ENCODE data around the gene DNAJA3. TPM values are rescaled to one million over a fixed set of nuclear protein-coding genes. Genes with fewer than 3 reads are reported as not detected.

DNAJA3 gene
- total and polyA plus RNA-seq, 9 of the 15 experiments (the other 6 are each of a cell fraction or from before 2014, with no cell fraction given), result 8.1 to 105 (median 79.0) TPM

DNA sequence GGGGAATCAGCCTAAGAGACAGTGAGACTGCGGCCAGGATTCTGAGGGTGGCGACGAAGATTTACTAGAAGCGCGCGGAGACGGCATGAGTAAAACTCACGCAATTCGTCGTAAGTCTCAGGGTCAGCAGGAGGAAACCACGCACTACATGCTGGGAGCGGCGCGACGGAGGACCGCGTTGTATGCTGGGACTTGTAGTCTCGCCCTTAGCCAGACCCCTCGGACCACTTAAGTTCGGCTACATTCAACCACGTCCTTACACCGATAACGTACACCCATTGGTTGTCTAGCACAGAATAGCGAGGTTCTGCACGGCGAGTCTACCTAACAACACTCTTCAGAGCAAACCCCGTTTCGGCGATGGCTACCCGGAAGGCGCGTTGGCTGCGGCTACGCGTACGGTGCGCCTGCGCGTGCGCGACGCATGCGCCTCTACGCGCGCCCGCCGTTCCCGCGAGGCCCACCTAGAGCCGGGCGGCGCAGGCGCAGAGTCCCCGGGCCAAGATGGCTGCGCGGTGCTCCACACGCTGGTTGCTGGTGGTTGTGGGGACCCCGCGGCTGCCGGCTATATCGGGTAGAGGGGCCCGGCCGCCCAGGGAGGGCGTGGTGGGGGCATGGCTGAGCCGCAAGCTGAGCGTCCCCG lies at the start of gene DNAJA3 (continued):
- TF ChIP-seq ZNF586 (CRISPR knock-in tag; conservative IDR thresholded peaks at IDR 0.05) (no peak), DIDO1 (tag; IDR thresholded peaks at IDR 0.05; ENCODE audit: low read depth) (peak; percentile 64; the same call in 1 of the 2 replicates), SNRNP70 (optimal IDR thresholded peaks at IDR 0.05; ENCODE audit: low read depth, low read length) (no peak), ZNF146 (CRISPR knock-in tag; IDR thresholded peaks at IDR 0.05; ENCODE audit: unreplicated experiment) (no peak), POLR3A (IDR thresholded peaks at IDR 0.05; ENCODE audit: borderline replicate concordance, extremely low read depth, insufficient read depth, insufficient read length) (no peak), ZNF507 (tag; conservative IDR thresholded peaks at IDR 0.05) (no peak), ARHGAP35 (IDR thresholded peaks at IDR 0.05; ENCODE audit: partially characterized antibody) (no peak)
- TF ChIP-seq, protein P1, sequence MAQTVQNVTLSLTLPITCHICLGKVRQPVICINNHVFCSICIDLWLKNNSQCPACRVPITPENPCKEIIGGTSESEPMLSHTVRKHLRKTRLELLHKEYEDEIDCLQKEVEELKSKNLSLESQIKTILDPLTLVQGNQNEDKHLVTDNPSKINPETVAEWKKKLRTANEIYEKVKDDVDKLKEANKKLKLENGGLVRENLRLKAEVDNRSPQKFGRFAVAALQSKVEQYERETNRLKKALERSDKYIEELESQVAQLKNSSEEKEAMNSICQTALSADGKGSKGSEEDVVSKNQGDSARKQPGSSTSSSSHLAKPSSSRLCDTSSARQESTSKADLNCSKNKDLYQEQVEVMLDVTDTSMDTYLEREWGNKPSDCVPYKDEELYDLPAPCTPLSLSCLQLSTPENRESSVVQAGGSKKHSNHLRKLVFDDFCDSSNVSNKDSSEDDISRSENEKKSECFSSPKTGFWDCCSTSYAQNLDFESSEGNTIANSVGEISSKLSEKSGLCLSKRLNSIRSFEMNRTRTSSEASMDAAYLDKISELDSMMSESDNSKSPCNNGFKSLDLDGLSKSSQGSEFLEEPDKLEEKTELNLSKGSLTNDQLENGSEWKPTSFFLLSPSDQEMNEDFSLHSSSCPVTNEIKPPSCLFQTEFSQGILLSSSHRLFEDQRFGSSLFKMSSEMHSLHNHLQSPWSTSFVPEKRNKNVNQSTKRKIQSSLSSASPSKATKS (CRISPR knock-in tag; IDR thresholded peaks at IDR 0.05), result no peak
- TF ChIP-seq, protein P2, sequence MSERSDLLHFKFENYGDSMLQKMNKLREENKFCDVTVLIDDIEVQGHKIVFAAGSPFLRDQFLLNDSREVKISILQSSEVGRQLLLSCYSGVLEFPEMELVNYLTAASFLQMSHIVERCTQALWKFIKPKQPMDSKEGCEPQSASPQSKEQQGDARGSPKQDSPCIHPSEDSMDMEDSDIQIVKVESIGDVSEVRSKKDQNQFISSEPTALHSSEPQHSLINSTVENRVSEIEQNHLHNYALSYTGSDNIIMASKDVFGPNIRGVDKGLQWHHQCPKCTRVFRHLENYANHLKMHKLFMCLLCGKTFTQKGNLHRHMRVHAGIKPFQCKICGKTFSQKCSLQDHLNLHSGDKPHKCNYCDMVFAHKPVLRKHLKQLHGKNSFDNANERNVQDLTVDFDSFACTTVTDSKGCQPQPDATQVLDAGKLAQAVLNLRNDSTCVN (CRISPR knock-in tag; IDR thresholded peaks at IDR 0.05), result no peak
- TF ChIP-seq, protein P3, sequence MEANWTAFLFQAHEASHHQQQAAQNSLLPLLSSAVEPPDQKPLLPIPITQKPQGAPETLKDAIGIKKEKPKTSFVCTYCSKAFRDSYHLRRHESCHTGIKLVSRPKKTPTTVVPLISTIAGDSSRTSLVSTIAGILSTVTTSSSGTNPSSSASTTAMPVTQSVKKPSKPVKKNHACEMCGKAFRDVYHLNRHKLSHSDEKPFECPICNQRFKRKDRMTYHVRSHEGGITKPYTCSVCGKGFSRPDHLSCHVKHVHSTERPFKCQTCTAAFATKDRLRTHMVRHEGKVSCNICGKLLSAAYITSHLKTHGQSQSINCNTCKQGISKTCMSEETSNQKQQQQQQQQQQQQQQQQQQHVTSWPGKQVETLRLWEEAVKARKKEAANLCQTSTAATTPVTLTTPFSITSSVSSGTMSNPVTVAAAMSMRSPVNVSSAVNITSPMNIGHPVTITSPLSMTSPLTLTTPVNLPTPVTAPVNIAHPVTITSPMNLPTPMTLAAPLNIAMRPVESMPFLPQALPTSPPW (CRISPR knock-in tag; IDR thresholded peaks at IDR 0.05), result no peak
- TF ChIP-seq, protein P4, sequence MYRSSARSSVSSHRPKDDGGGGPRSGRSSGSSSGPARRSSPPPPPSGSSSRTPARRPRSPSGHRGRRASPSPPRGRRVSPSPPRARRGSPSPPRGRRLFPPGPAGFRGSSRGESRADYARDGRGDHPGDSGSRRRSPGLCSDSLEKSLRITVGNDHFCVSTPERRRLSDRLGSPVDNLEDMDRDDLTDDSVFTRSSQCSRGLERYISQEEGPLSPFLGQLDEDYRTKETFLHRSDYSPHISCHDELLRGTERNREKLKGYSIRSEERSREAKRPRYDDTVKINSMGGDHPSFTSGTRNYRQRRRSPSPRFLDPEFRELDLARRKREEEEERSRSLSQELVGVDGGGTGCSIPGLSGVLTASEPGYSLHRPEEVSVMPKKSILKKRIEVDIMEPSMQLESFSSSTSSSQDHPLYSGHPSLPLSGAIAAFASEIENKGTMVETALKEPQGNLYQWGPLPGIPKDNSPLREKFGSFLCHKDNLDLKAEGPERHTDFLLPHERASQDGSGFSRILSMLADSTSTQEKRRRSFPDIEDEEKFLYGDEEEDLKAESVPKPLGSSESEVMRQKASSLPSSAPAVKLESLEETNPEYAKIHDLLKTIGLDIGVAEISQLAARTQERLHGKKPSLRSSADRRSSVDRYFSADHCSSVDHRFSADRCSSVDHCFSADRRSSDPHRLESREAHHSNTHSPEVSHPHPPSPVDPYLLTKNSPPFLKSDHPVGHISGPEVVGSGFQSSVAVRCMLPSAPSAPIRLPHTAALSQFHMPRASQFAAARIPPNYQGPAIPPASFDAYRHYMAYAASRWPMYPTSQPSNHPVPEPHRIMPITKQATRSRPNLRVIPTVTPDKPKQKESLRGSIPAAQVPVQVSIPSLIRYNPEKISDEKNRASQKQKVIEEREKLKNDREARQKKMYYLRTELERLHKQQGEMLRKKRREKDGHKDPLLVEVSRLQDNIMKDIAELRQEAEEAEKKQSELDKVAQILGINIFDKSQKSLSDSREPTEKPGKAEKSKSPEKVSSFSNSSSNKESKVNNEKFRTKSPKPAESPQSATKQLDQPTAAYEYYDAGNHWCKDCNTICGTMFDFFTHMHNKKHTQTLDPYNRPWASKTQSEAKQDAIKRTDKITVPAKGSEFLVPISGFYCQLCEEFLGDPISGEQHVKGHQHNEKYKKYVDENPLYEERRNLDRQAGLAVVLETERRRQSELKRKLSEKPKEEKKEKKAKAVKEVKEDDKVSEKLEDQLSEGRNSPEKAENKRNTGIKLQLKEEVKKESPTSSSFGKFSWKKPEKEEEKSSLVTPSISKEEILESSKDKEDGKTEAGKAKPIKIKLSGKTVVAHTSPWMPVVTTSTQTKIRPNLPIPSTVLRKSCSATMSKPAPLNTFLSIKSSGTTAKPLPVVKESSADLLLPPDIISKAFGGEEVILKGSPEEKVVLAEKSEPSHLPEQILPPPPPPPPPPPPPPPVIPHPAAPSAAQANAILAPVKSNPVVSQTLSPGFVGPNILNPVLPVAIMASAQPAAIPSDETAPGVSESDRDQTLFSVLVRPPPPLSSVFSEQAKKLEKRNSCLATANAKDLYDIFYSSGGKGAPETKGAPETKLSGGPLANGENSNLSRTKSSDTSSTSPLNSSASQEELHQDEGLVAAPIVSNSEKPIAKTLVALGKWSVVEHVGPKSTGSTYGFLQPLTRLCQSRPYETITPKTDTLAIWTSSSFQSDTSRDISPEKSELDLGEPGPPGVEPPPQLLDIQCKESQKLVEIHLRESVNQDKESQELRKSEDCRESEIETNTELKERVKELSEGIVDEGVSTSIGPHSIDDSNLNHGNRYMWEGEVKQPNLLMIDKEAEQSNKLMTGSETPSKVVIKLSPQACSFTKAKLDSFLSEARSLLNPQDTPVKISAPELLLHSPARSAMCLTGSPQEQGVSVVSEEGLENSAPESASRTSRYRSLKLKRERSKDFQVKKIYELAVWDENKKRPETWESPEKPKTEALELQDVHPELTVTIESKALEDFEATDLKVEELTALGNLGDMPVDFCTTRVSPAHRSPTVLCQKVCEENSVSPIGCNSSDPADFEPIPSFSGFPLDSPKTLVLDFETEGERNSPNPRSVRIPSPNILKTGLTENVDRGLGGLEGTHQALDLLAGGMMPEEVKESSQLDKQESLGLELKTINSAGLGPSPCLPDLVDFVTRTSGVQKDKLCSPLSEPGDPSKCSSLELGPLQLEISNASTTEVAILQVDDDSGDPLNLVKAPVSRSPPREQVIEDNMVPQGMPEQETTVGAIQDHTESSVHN (IDR thresholded peaks at IDR 0.05; ENCODE audit: borderline replicate concordance in 1 of 2, low read depth in 1 of 2), result no peak
- TF ChIP-seq, protein P5, sequence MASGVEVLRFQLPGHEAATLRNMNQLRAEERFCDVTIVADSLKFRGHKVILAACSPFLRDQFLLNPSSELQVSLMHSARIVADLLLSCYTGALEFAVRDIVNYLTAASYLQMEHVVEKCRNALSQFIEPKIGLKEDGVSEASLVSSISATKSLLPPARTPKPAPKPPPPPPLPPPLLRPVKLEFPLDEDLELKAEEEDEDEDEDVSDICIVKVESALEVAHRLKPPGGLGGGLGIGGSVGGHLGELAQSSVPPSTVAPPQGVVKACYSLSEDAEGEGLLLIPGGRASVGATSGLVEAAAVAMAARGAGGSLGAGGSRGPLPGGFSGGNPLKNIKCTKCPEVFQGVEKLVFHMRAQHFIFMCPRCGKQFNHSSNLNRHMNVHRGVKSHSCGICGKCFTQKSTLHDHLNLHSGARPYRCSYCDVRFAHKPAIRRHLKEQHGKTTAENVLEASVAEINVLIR (CRISPR knock-in tag; IDR thresholded peaks at IDR 0.05), result peak; percentile 73
